ENCODE data around the gene CACNG4. TPM values are rescaled to one million over a fixed set of nuclear protein-coding genes. Genes with fewer than 3 reads are reported as not detected.

CACNG4 gene
- total RNA-seq, 6 donors from 2014 or later, result 2.1 to 27.8 (median 8.0) TPM

DNA sequence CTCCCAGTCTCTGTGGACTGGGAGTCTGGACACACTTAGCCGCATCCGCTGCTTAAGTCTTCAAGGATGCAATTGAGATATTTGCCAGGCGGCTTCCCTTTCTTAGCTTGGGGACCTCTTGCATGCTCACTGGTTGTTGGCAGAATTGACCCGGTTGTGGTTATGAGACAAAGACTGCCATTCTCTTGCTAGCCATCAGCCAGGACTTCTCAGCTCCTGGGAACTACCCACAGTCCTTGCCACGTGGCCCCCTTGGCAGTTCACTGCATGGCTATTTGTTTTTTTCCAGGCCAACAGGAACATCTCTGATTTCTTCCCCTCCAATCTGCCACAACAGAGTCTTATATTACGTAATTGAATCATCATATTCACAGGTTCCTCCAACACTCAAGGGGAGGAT lies 25.5 kb downstream of the CACNG4 start:
- TF ChIP-seq POLR2A (IDR thresholded peaks at IDR 0.05) (no peak), POLR2AphosphoS5 (IDR thresholded peaks at IDR 0.05) (no peak), EP300 (IDR thresholded peaks at IDR 0.05) (no peak)
- TF ChIP-seq, protein P1, sequence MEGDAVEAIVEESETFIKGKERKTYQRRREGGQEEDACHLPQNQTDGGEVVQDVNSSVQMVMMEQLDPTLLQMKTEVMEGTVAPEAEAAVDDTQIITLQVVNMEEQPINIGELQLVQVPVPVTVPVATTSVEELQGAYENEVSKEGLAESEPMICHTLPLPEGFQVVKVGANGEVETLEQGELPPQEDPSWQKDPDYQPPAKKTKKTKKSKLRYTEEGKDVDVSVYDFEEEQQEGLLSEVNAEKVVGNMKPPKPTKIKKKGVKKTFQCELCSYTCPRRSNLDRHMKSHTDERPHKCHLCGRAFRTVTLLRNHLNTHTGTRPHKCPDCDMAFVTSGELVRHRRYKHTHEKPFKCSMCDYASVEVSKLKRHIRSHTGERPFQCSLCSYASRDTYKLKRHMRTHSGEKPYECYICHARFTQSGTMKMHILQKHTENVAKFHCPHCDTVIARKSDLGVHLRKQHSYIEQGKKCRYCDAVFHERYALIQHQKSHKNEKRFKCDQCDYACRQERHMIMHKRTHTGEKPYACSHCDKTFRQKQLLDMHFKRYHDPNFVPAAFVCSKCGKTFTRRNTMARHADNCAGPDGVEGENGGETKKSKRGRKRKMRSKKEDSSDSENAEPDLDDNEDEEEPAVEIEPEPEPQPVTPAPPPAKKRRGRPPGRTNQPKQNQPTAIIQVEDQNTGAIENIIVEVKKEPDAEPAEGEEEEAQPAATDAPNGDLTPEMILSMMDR (IDR thresholded peaks at IDR 0.05), result no peak
- Histone ChIP-seq H3K27ac (no peak overlapping the region), H3K4me3 (no peak overlapping the region), H3K27me3 (no peaks in the 10 kb centered on the region), H3K36me3 (no peaks in the 10 kb centered on the region), H3K4me1 (no peaks in the 10 kb centered on the region), H3K9me3 (no peaks in the 10 kb centered on the region)
- no peak for ATAC-seq (ENCODE audit: low FRiP score in 2 of 2)
- WGBS, 2 donors, result 82 to 88% methylated on average over 6 of the region's 6 CpGs
- no peak for DNase-seq

DNA sequence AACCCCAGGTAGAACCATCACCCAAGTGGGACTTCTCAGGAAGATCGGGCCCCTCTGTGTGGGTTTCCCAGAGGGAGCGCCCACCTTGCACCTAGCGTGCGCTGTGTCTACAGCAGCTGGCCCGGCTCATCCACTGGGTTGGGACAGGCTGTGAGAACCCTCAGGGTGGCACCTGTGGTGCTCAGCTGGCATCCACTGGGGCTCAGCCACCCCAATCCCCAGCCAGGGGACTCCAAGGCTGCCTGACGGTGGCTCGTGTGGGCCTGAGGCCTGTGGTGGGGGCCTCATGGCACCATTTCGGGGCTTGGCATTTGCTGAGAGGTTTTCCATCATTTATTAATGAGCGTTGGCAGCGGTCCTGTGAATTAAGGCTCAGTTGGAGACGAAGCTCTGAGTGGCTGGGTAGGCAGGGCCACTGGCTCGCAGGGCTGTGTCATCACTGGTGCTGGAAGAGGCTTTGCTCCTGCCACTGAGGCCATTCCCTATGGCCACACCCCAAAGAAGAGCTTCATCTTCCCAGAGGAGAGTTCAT lies 28.5 kb downstream of the CACNG4 start:
- H3K27me3 ChIP-seq, result no peaks in the 10 kb centered on the region
- H3K36me3 ChIP-seq, result no peaks in the 10 kb centered on the region
- ATAC-seq (ENCODE audit: low FRiP score in 2 of 2) (peak in 1 of 2 donors; percentile 24), DNase-seq (no peak)
- no peak overlapping the region for H3K4me3 ChIP-seq
- WGBS, 2 donors, result 92 to 97% methylated on average over 9 of the region's 12 CpGs
- H3K27ac ChIP-seq, result no peak overlapping the region
- no peaks in the 10 kb centered on the region for H3K4me1 ChIP-seq
- TF ChIP-seq POLR2AphosphoS5 (IDR thresholded peaks at IDR 0.05) (no peak), POLR2A (IDR thresholded peaks at IDR 0.05) (no peak), EP300 (IDR thresholded peaks at IDR 0.05) (no peak)
- TF ChIP-seq, protein P1 (IDR thresholded peaks at IDR 0.05), result no peak
- no peaks in the 10 kb centered on the region for H3K9me3 ChIP-seq

DNA sequence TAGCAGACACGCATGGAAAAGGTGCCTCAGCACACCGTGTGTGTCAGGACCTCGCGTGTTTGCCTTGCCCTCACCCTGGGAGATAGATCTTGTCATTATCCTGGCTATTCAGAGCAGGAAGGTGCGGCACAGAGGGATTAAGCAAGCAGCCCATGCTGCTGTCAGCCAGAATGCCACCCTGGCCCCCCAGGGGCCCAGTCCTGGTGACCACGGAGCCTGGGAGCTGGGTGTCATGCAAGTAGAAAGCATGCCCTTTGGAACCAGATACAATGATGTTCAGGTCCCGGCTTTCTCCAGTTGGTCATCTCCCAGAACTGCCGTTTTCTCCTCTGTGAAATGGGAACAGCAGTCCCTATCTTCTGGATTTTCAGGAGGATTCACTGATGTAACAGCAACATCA lies 29.9 kb downstream of the CACNG4 start:
- 86 to 93% methylated on average over 7 to 8 of the region's 8 CpGs for WGBS, 2 donors

DNA sequence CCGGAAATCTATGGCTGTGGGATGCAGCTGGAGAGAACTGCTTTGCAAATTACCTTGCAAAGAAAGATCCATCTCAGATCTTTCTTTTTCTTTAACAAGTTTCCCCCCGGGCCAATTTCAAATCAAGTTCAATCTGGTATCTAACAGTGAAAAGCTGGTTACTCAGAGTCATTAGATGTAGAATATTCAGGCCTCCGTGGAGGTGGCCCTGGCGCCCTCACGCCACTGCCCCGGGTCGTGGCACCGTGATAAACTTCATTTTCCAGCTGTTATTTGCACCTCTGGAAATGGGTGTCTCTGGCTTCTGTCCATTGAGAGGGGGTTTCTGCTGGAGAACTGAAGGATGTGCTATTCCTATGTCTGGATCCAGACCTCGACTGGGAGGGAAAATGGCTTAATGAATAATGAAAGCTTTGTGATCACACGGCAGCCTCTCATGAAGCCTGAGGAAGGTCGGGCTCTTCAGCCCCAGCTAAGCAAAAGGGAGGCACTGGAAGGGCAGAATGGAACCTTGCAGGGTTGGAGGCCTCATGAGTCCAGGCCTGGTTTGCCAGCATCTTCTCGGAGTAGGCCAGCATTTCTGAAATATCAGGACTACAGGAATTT lies 30.5 kb downstream of the CACNG4 start:
- Histone ChIP-seq H3K4me3 (no peak overlapping the region), H3K9me3 (no peaks in the 10 kb centered on the region), H3K27me3 (no peaks in the 10 kb centered on the region), H3K27ac (no peak overlapping the region), H3K36me3 (no peaks in the 10 kb centered on the region), H3K4me1 (no peaks in the 10 kb centered on the region)
- TF ChIP-seq POLR2AphosphoS5 (IDR thresholded peaks at IDR 0.05), result no peak
- TF ChIP-seq, protein P1 (IDR thresholded peaks at IDR 0.05), result no peak
- TF ChIP-seq POLR2A (IDR thresholded peaks at IDR 0.05), result no peak
- TF ChIP-seq EP300 (IDR thresholded peaks at IDR 0.05), result no peak
- ATAC-seq (ENCODE audit: low FRiP score in 2 of 2), result no peak
- WGBS, 2 donors, result 82 to 85% methylated on average over 11 to 12 of the region's 12 CpGs
- DNase-seq, result no peak

More for the DNA sequence above, 29.9 kb downstream of the CACNG4 start:
- Histone ChIP-seq H3K9me3 (no peaks in the 10 kb centered on the region), H3K36me3 (no peaks in the 10 kb centered on the region), H3K4me3 (no peak overlapping the region), H3K27ac (no peak overlapping the region), H3K27me3 (no peaks in the 10 kb centered on the region), H3K4me1 (no peaks in the 10 kb centered on the region)
- no peak for ATAC-seq (ENCODE audit: low FRiP score in 2 of 2)
- no peak for DNase-seq
- no peak for TF ChIP-seq EP300 (IDR thresholded peaks at IDR 0.05)
- no peak for TF ChIP-seq POLR2A (IDR thresholded peaks at IDR 0.05)
- TF ChIP-seq, protein P1 (IDR thresholded peaks at IDR 0.05), result no peak

DNA sequence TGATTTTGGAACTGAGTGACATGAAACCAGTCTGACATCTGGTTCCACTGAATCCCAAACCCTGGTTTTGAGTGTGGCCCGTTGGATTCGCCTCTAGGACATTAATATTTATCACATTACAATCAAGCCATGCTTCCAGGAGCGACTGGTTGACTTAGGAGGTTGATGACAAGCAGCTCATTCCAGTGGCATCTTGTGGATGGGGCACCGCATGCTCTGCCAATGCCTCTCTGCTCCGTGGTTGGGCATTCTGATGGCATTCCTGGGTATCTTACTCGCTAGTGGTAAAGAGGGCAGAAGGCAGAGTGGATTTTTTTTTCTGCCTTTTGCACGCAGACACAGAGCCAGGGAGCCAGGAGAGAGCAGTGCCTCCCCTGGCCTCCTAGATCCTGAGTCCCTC lies 31.4 kb downstream of the CACNG4 start:
- ATAC-seq (ENCODE audit: low FRiP score in 2 of 2) (no peak), DNase-seq (no peak)
- no peak for TF ChIP-seq EP300 (IDR thresholded peaks at IDR 0.05)
- TF ChIP-seq, protein P1 (IDR thresholded peaks at IDR 0.05), result no peak
- no peak for TF ChIP-seq POLR2AphosphoS5 (IDR thresholded peaks at IDR 0.05)
- TF ChIP-seq POLR2A (IDR thresholded peaks at IDR 0.05), result no peak
- no peak overlapping the region for H3K27ac ChIP-seq
- WGBS, 2 donors, result 89 to 91% methylated on average over 7 of the region's 7 CpGs
- no peaks in the 10 kb centered on the region for H3K4me1 ChIP-seq
- H3K27me3 ChIP-seq, result no peaks in the 10 kb centered on the region
- H3K36me3 ChIP-seq, result no peaks in the 10 kb centered on the region
- H3K9me3 ChIP-seq, result no peaks in the 10 kb centered on the region
- H3K4me3 ChIP-seq, result no peak overlapping the region

Measured in upper lobe of left lung (tissue), 6 donors.